Measurements from ENCODE around the gene EN1.

Gene EN1

GRCh38 chr2:118842661-118843482 is 4.6 kb downstream of the EN1 start:
- DNase-seq (ENCODE audit: low read depth): no peak

- DNase-seq (ENCODE audit: low read depth): no peak
Observed at GRCh38 chr2:118841828-118842461, 5.5 kb downstream of the EN1 start.

- DNase-seq (ENCODE audit: low read depth): no peak
Observed at GRCh38 chr2:118841450-118841827, 6.0 kb downstream of the EN1 start.

GRCh38 chr2:118838741-118839455 is 8.6 kb downstream of the EN1 start:
- DNase-seq (ENCODE audit: low read depth): no peak

GRCh38 chr2:118837621-118838020 is 9.8 kb downstream of the EN1 start:
- DNase-seq (ENCODE audit: low read depth): no peak

- DNase-seq (ENCODE audit: low read depth): no peak
Observed at GRCh38 chr2:118837067-118837466, 10.4 kb downstream of the EN1 start.

GRCh38 chr2:118836411-118836930 is 11.0 kb downstream of the EN1 start:
- DNase-seq (ENCODE audit: low read depth): no peak

- DNase-seq (ENCODE audit: low read depth): no peak
Observed at GRCh38 chr2:118835746-118836410, 11.6 kb downstream of the EN1 start.

GRCh38 chr2:118834901-118835745 is 12.3 kb downstream of the EN1 start:
- no peak for DNase-seq (ENCODE audit: low read depth)

GRCh38 chr2:118834440-118834810 is 13.0 kb downstream of the EN1 start:
- DNase-seq (ENCODE audit: low read depth): no peak

GRCh38 chr2:118833716-118834439 is 13.6 kb downstream of the EN1 start:
- DNase-seq (ENCODE audit: low read depth): no peak

- DNase-seq (ENCODE audit: low read depth): no peak
Observed at GRCh38 chr2:118832791-118833715, 14.4 kb downstream of the EN1 start.

- no peak for DNase-seq (ENCODE audit: low read depth)
Observed at GRCh38 chr2:118832071-118832790, 15.2 kb downstream of the EN1 start.

- DNase-seq (ENCODE audit: low read depth): no peak
Observed at GRCh38 chr2:118830881-118831280, 16.6 kb downstream of the EN1 start.

- peak; percentile 33 for DNase-seq (ENCODE audit: low read depth)
Observed at GRCh38 chr2:118830118-118830517, 17.3 kb downstream of the EN1 start.

GRCh38 chr2:118826093-118826492 is 21.4 kb downstream of the EN1 start:
- DNase-seq (ENCODE audit: low read depth): no peak

GRCh38 chr2:118823633-118824032 is 23.8 kb downstream of the EN1 start:
- no peak for DNase-seq (ENCODE audit: low read depth)

GRCh38 chr2:118822572-118822971 is 24.9 kb downstream of the EN1 start:
- DNase-seq (ENCODE audit: low read depth): no peak

- no peak for DNase-seq (ENCODE audit: low read depth)
Observed at GRCh38 chr2:118822015-118822414, 25.4 kb downstream of the EN1 start.

Measured in fibroblast of the conjunctiva (primary cell).